ENCODE data around the gene RMDN3. TPM values are rescaled to one million over a fixed set of nuclear protein-coding genes. Genes with fewer than 3 reads are reported as not detected.
A peak's percentile ranks its signal among the peaks of the same experiment; 100 is the strongest.

Gene RMDN3
- total RNA-seq, 2 donors from 2014 or later, result 18.5 to 23.1 TPM

- no peak for ATAC-seq
- no peak for DNase-seq (ENCODE audit: low spot score in 2 of 2)
- Mint-ChIP-seq H3K27ac (no peak overlapping the region), H3K36me3 (peaks cover 24% of the 10 kb centered on the region in 2 donors), H3K9me3 (no peaks in the 10 kb centered on the region)
These were observed 63.3 kb downstream of the RMDN3 start for GRCh38 chr15:40691737-40692136.

- Mint-ChIP-seq H3K27ac (peak overlapping the region in 1 of 2 donors; percentile 2), H3K9me3 (no peaks in the 10 kb centered on the region), H3K36me3 (peaks cover 3 to 4% of the 10 kb centered on the region in 2 donors)
- ATAC-seq (no peak), DNase-seq (ENCODE audit: low spot score in 2 of 2) (no peak)
These were observed 65.9 kb downstream of the RMDN3 start for GRCh38 chr15:40688932-40689799.

Other genes with a start within 250 kb of the RMDN3 start
- 10 to 100 TPM; 24.1 to 25.0 TPM for gene CCDC32, start 190.2 kb downstream of the RMDN3 start, total RNA-seq
- gene RPUSD2, start 186.0 kb downstream of the RMDN3 start, total RNA-seq, result 10 to 100 TPM; 10.1 to 12.7 TPM
- 10 to 100 TPM; 29.0 to 36.9 TPM for gene KNL1, start 161.0 kb downstream of the RMDN3 start, total RNA-seq
- gene RAD51, start 60.1 kb downstream of the RMDN3 start, total RNA-seq, result 10 to 100 TPM; 39.5 to 79.9 TPM
- 10 to 100 TPM; 15.9 to 72.6 TPM for gene GCHFR, start 8.8 kb upstream of the RMDN3 start, total RNA-seq
- 1 to 10 TPM in 1 of 2 donors, under 1 TPM in 1; 0.52 to 2.0 TPM for gene C15orf62, start 14.7 kb upstream of the RMDN3 start, total RNA-seq
- 10 to 100 TPM; 24.6 to 26.6 TPM for gene ZFYVE19, start 51.8 kb upstream of the RMDN3 start, total RNA-seq
- gene DNAJC17, start 52.2 kb upstream of the RMDN3 start, total RNA-seq, result 10 to 100 TPM; 20.2 to 36.1 TPM
- gene PPP1R14D, start 73.5 kb upstream of the RMDN3 start, total RNA-seq, result not detected
- 1 to 10 TPM; 6.9 to 10.0 TPM for gene SPINT1, start 88.8 kb upstream of the RMDN3 start, total RNA-seq
- under 1 TPM in 1 of 2 donors, not detected in 1; 0.72 TPM for gene RHOV, start 119.0 kb upstream of the RMDN3 start, total RNA-seq
- gene VPS18, start 139.2 kb upstream of the RMDN3 start, total RNA-seq, result 1 to 10 TPM; 7.2 to 8.4 TPM
- gene DLL4, start 174.1 kb upstream of the RMDN3 start, total RNA-seq, result under 1 TPM in 1 of 2 donors, not detected in 1; 0.16 TPM
- gene CHAC1, start 198.2 kb upstream of the RMDN3 start, total RNA-seq, result 10 to 100 TPM; 12.9 to 16.3 TPM

Data from activated naive CD4-positive, alpha-beta T cell treated with anti-CD3 and anti-CD28 coated beads, Interleukin-2, amount 50 U/mL, for 72 hours (primary cell).